ENCODE measurements around the gene CLIC5.

DNA sequence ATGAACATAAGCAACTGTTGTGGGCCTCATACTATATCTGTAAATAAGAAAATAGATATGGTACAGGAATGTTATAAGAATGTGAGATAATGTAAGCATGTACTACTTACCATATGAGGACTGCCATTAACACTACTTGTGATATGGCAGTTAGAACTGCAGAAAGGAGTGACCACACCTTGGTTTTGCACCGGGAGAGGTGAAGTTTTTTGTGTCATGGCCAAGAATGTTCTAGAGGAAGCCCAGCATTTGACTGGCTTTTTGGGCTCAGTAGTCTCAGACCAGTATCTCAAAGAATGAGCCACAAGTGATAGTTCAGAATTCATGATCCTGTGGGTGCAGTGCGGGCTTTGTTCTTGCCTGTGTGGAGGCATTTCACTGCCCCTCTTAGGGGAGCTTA, 123.5 kb downstream of the CLIC5 start:
- no peak for TF ChIP-seq POLR2A (IDR thresholded peaks at IDR 0.05)
- TF ChIP-seq, protein P1, sequence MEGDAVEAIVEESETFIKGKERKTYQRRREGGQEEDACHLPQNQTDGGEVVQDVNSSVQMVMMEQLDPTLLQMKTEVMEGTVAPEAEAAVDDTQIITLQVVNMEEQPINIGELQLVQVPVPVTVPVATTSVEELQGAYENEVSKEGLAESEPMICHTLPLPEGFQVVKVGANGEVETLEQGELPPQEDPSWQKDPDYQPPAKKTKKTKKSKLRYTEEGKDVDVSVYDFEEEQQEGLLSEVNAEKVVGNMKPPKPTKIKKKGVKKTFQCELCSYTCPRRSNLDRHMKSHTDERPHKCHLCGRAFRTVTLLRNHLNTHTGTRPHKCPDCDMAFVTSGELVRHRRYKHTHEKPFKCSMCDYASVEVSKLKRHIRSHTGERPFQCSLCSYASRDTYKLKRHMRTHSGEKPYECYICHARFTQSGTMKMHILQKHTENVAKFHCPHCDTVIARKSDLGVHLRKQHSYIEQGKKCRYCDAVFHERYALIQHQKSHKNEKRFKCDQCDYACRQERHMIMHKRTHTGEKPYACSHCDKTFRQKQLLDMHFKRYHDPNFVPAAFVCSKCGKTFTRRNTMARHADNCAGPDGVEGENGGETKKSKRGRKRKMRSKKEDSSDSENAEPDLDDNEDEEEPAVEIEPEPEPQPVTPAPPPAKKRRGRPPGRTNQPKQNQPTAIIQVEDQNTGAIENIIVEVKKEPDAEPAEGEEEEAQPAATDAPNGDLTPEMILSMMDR (IDR thresholded peaks at IDR 0.05) = no peak
